Upper lobe of left lung (tissue), 6 donors: ENCODE results near the gene KCNG2. TPM values are rescaled to one million over a fixed set of nuclear protein-coding genes. Genes with fewer than 3 reads are reported as not detected.
"Not testable (repeated sequence)": the region's sequence is repeated elsewhere in the genome, so short reads cannot be mapped to it uniquely, and the experiment has no call there.

ENCODE experiments used
- ATAC-seq, 2 donors: fragments of 200-7000 bp; cut with Tn5 transposase; one replicate each; pipeline ENCODE4 v1.9.1; 2022; ENCODE audit warnings: mild to moderate bottlenecking in 2 of 2, moderate library complexity in 2 of 2; ENCODE audit not compliant: low FRiP score in 2 of 2
- DNase-seq, 2 donors: peaks; one replicate each; pipeline ENCODE4 v3.0.0-alpha.2; 2019 to 2020
- H3K27ac ChIP-seq, 4 donors: fragments of 200-600 bp; sonication (generic); one replicate each; pipeline ENCODE4 v1.5.1; 2016 to 2019
- H3K27me3 ChIP-seq, 4 donors: fragments of 200-600 bp; sonication (generic); one replicate each; pipeline ENCODE4 v1.5.1; 2017 to 2019
- H3K36me3 ChIP-seq, 4 donors: fragments of 200-600 bp; sonication (generic); one replicate each; pipeline ENCODE4 v1.5.1; 2016 to 2019
- H3K4me1 ChIP-seq, 4 donors: fragments of 200-600 bp; sonication (generic); one replicate each; pipeline ENCODE4 v1.5.1; 2018 to 2019
- H3K4me3 ChIP-seq, 4 donors: fragments of 200-600 bp; sonication (generic); one replicate each; pipeline ENCODE4 v1.5.1; 2017 to 2019; ENCODE audit warnings: mild to moderate bottlenecking in 2 of 4, moderate library complexity in 1 of 4
- H3K9me3 ChIP-seq, 4 donors: fragments of 200-600 bp; sonication (generic); one replicate each; pipeline ENCODE4 v1.5.1; 2018 to 2019
- CTCF ChIP-seq, 6 experiments: fragments of 450-650 bp in 4 of 6; fragments of 200-600 bp in 2 of 6; sonication (generic) in 2 of 6; IDR thresholded peaks; one replicate each; pipeline ENCODE4 v1.5.1; 2016 to 2019; ENCODE audit warnings: antibody characterized with exemption in 6 of 6
- EP300 ChIP-seq, 4 donors: sonication (generic); formaldehyde crosslinking; IDR thresholded peaks; one replicate each; pipeline ENCODE4 v1.5.1; 2017; ENCODE audit warnings: antibody characterized with exemption in 4 of 4, control low read depth in 2 of 4
- POLR2A ChIP-seq, 4 donors: fragments of 450-650 bp; IDR thresholded peaks; one replicate each; pipeline ENCODE4 v1.5.1; 2016 to 2017; ENCODE audit warnings: antibody characterized with exemption in 4 of 4, mild to moderate bottlenecking in 2 of 4
- POLR2AphosphoS5 ChIP-seq, 2 donors: sonication (generic); formaldehyde crosslinking; IDR thresholded peaks; one replicate each; pipeline ENCODE4 v1.5.1; 2017; ENCODE audit warnings: antibody characterized with exemption in 2 of 2
- WGBS, 2 donors: methylation state at CpG; one replicate each; pipeline ENCODE4 v1.1.5; 2017 to 2018; 5-methylcytosine and 5-hydroxymethylcytosine counted together
- total RNA-seq, 6 donors: library from RNA; depleted of rRNA in 4 of 6; stranded (reverse); fragments of >200 nt in 4 of 6; gene quantifications; one replicate each; pipeline versions ENCODE4 v1.1.0 to v1.2.1, GENCODE V29; 2016 to 2021
- donor health status: DM: no; HTN: no; CAD: no; lungs with moderate emphysema.
- donor health status: DM: no; HTN: yes; CAD: no; lungs with severe emphysema.

The KCNG2 gene
- total RNA-seq, 6 donors from 2014 or later: 0.49 to 1.1 (median 0.73) TPM; not detected in 2

- 91 to 95% methylated on average over 2 of the region's 2 CpGs for WGBS, 2 donors
- DNase-seq (no peak), ATAC-seq (no peak)
- Histone ChIP-seq H3K27ac (no peak overlapping the region), H3K27me3 (peaks cover 0 to 6% (median 0%) of the 10 kb centered on the region in 4 donors), H3K9me3 (peaks cover 0 to 4% (median 0%) of the 10 kb centered on the region in 4 donors), H3K4me3 (no peak overlapping the region), H3K36me3 (no peaks in the 10 kb centered on the region), H3K4me1 (peaks cover 0 to 4% (median 0%) of the 10 kb centered on the region in 4 donors)
- TF ChIP-seq CTCF (IDR thresholded peaks at IDR 0.05) (no peak), EP300 (IDR thresholded peaks at IDR 0.05) (no peak), POLR2A (IDR thresholded peaks at IDR 0.05) (no peak), POLR2AphosphoS5 (IDR thresholded peaks at IDR 0.05) (no peak)
These were observed 63.9 kb downstream of the KCNG2 start for GRCh38 chr18:79861687-79862086.

- WGBS, 2 donors: 91 to 92% methylated on average over 15 of the region's 15 CpGs
These were observed 64.8 kb downstream of the KCNG2 start for GRCh38 chr18:79862562-79862961.

GRCh38 chr18:79863161-79864005 is 65.6 kb downstream of the KCNG2 start:
- Histone ChIP-seq H3K4me3 (no peak overlapping the region), H3K27me3 (peaks cover 0 to 6% (median 0%) of the 10 kb centered on the region in 4 donors), H3K27ac (no peak overlapping the region), H3K4me1 (no peaks in the 10 kb centered on the region), H3K9me3 (peaks cover 0 to 4% (median 0%) of the 10 kb centered on the region in 4 donors), H3K36me3 (no peaks in the 10 kb centered on the region)
- ATAC-seq (no peak), DNase-seq (peak in 1 of 2 donors; percentile 78)
- no peak for TF ChIP-seq POLR2AphosphoS5 (IDR thresholded peaks at IDR 0.05)
- TF ChIP-seq EP300 (IDR thresholded peaks at IDR 0.05): no peak
- TF ChIP-seq POLR2A (IDR thresholded peaks at IDR 0.05): no peak
- WGBS, 2 donors: 71 to 87% methylated on average over 59 to 74 of the region's 102 CpGs

More at GRCh38 chr18:79862562-79862961, 64.8 kb downstream of the KCNG2 start:
- Histone ChIP-seq H3K9me3 (peaks cover 0 to 4% (median 0%) of the 10 kb centered on the region in 4 donors), H3K27me3 (peaks cover 0 to 6% (median 0%) of the 10 kb centered on the region in 4 donors), H3K4me3 (no peak overlapping the region), H3K27ac (no peak overlapping the region), H3K36me3 (no peaks in the 10 kb centered on the region), H3K4me1 (peaks cover 0 to under 1% (median 0%) of the 10 kb centered on the region in 4 donors)
- DNase-seq: no peak
- TF ChIP-seq CTCF (IDR thresholded peaks at IDR 0.05) (no peak), EP300 (IDR thresholded peaks at IDR 0.05) (no peak), POLR2A (IDR thresholded peaks at IDR 0.05) (no peak), POLR2AphosphoS5 (IDR thresholded peaks at IDR 0.05) (no peak)
- ATAC-seq: no peak

- H3K27ac ChIP-seq: no peak overlapping the region
- WGBS, 2 donors: 82 to 90% methylated on average over 4 to 67 of the region's 74 CpGs
- peak in 1 of 2 donors; percentile 66 for DNase-seq
These were observed 66.4 kb downstream of the KCNG2 start for GRCh38 chr18:79864006-79864725.

GRCh38 chr18:79864955-79865354 is 67.2 kb downstream of the KCNG2 start:
- not testable (repeated sequence) for H3K9me3 ChIP-seq, H3K4me3 ChIP-seq, H3K27ac ChIP-seq, ATAC-seq, DNase-seq, H3K27me3 ChIP-seq, H3K36me3 ChIP-seq, H3K4me1 ChIP-seq
- WGBS, 2 donors: 67 to 85% methylated on average over 1 to 4 of the region's 4 CpGs

More at GRCh38 chr18:79864006-79864725, 66.4 kb downstream of the KCNG2 start:
- H3K4me1 ChIP-seq: no peaks in the 10 kb centered on the region
- no peak for TF ChIP-seq CTCF (IDR thresholded peaks at IDR 0.05)
- no peak for TF ChIP-seq POLR2A (IDR thresholded peaks at IDR 0.05)
- no peak for TF ChIP-seq POLR2AphosphoS5 (IDR thresholded peaks at IDR 0.05)
- no peak for TF ChIP-seq EP300 (IDR thresholded peaks at IDR 0.05)
- H3K27me3 ChIP-seq: peaks cover 0 to 6% (median 0%) of the 10 kb centered on the region in 4 donors
- no peaks in the 10 kb centered on the region for H3K36me3 ChIP-seq
- no peak overlapping the region for H3K4me3 ChIP-seq
- peaks cover 0 to 4% (median 0%) of the 10 kb centered on the region in 4 donors for H3K9me3 ChIP-seq
- ATAC-seq: no peak

- WGBS, 2 donors: 49 to 60% methylated on average over 2 to 3 of the region's 3 CpGs
- not testable (repeated sequence) for H3K4me1 ChIP-seq, DNase-seq, ATAC-seq, H3K27me3 ChIP-seq, H3K4me3 ChIP-seq, H3K36me3 ChIP-seq, H3K9me3 ChIP-seq, H3K27ac ChIP-seq
These were observed 68.2 kb downstream of the KCNG2 start for GRCh38 chr18:79865951-79866350.
